K562 (cell line): ENCODE results near the gene GMPR. TPM values are rescaled to one million over a fixed set of nuclear protein-coding genes. Genes with fewer than 3 reads are reported as not detected.

ENCODE experiments used
- CBFA2T3 ChIP-seq: fragments of 450-650 bp; IDR thresholded peaks from 2 replicates; pipeline ENCODE4 v1.6.1; 2017
- CEBPG ChIP-seq, 3 experiments: fragments of 200-800 bp in 1 of 3; sonication (Bioruptor generic) in 1 of 3; sonication (generic) in 1 of 3; formaldehyde crosslinking in 1 of 3; IDR thresholded peaks in 2 of 3; conservative IDR thresholded peaks in 1 of 3; 2 replicates each; pipeline versions ENCODE4 v1.6.1 to v1.8.0; 2016 to 2022; ENCODE audit warnings: missing compliant biosample characterization in 2 of 3, missing genetic modification characterization in 2 of 3, mild to moderate bottlenecking in 1 of 3, missing genetic modification reagents in 1 of 3
- HNRNPUL1 ChIP-seq: fragments of 200-400 bp; formaldehyde crosslinking; IDR thresholded peaks from 2 replicates; pipeline ENCODE4 v1.6.1; 2017; ENCODE audit warnings: low read length
- JUNB ChIP-seq: fragments of 450-650 bp; formaldehyde crosslinking; conservative IDR thresholded peaks from 2 replicates; pipeline ENCODE4 v1.4.0; 2020; ENCODE audit warnings: mild to moderate bottlenecking
- TRIM28 ChIP-seq: fragments of 450-650 bp; IDR thresholded peaks from 2 replicates; pipeline ENCODE4 v1.6.1; 2017
- ZNF384 ChIP-seq: IDR thresholded peaks from 2 replicates; pipeline ENCODE4 v1.6.1; 2012; ENCODE audit warnings: low read depth, low read length, improper control_type of control experiment
- ZNF561 ChIP-seq: fragments of 450-650 bp; formaldehyde crosslinking; conservative IDR thresholded peaks from 2 replicates; pipeline ENCODE4 v1.4.0; 2020; ENCODE audit warnings: mild to moderate bottlenecking, moderate library complexity
- polyA plus RNA-seq, 8 experiments: library from polyadenylated mRNA; depleted of rRNA in 4 of 8; stranded (reverse) in 5 of 8; unstranded in 3 of 8; fragments of >200 nt; fragmentation: Nextera tagmentation in 2 of 8; fragmentation: Illumina TruSeq in 1 of 8; extraction: Ambion mirVana in 2 of 8; extraction: Trizol in 1 of 8; gene quantifications; 2 replicates each; pipeline versions ENCODE4 v1.2.1 to v1.2.3, GENCODE V29; 2011 to 2014; ENCODE audit warnings: inconsistent platforms in 1 of 8, missing spikeins in 1 of 8
- total RNA-seq, 7 experiments: library from RNA; depleted of rRNA in 6 of 7; stranded (reverse); fragments of >200 nt in 6 of 7; fragmentation: Illumina TruSeq in 2 of 7; extraction: Trizol in 2 of 7; gene quantifications; 2 replicates each; pipeline versions ENCODE4 v1.2.1 to v1.2.3, GENCODE V29; 2011 to 2021; ENCODE audit warnings: low replicate concordance in 1 of 7
- TF ChIP-seq, protein P1 (sequence below): fragments of 450-650 bp; IDR thresholded peaks from 2 replicates; pipeline ENCODE4 v1.6.1; 2017; ENCODE audit warnings: mild to moderate bottlenecking, moderate library complexity
- TF ChIP-seq, protein P2 (sequence below): fragments of 250-450 bp; sonication (Bioruptor Pico); IDR thresholded peaks from 2 replicates; pipeline ENCODE4 v1.9.0; 2021; ENCODE audit warnings: mild to moderate bottlenecking

The GMPR gene
- total and polyA plus RNA-seq, 9 of the 15 experiments (the other 6 are each of a cell fraction or from before 2014, with no cell fraction given) = 34.6 to 83.7 (median 49.8) TPM

GRCh38 chr6:16204653-16205376 lies 33.6 kb upstream of the GMPR start (continued):
- TF ChIP-seq, protein P1, sequence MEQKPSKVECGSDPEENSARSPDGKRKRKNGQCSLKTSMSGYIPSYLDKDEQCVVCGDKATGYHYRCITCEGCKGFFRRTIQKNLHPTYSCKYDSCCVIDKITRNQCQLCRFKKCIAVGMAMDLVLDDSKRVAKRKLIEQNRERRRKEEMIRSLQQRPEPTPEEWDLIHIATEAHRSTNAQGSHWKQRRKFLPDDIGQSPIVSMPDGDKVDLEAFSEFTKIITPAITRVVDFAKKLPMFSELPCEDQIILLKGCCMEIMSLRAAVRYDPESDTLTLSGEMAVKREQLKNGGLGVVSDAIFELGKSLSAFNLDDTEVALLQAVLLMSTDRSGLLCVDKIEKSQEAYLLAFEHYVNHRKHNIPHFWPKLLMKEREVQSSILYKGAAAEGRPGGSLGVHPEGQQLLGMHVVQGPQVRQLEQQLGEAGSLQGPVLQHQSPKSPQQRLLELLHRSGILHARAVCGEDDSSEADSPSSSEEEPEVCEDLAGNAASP = no peak
- TF ChIP-seq JUNB (CRISPR knock-in tag) (no peak), TRIM28 (no peak), CEBPG (CRISPR knock-in tag; IDR thresholded peaks at IDR 0.05) (peak; percentile 36; the same call in 1 of the 2 replicates), CEBPG (tag; conservative IDR thresholded peaks at IDR 0.05 in 1 of 2, IDR thresholded peaks at IDR 0.05 in 1 of 2) (no peak), HNRNPUL1 (no peak), ZNF561 (CRISPR knock-in tag) (no peak), ZNF384 (peak; percentile 49; the same call in 1 of the 2 replicates), CBFA2T3 (peak; percentile 41)
- TF ChIP-seq, protein P2, sequence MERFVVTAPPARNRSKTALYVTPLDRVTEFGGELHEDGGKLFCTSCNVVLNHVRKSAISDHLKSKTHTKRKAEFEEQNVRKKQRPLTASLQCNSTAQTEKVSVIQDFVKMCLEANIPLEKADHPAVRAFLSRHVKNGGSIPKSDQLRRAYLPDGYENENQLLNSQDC (CRISPR knock-in tag) = no peak
